Endothelial cell of hepatic sinusoid (primary cell): Measurements from ENCODE around the gene CTSD.

Experiments
- in situ Hi-C: cut with HindIII; loops from 2 replicates; pipeline ENCODE4 v1.10.0; 2017; ENCODE audit warnings: low sequenced_read_pairs

CTSD gene

DNA sequence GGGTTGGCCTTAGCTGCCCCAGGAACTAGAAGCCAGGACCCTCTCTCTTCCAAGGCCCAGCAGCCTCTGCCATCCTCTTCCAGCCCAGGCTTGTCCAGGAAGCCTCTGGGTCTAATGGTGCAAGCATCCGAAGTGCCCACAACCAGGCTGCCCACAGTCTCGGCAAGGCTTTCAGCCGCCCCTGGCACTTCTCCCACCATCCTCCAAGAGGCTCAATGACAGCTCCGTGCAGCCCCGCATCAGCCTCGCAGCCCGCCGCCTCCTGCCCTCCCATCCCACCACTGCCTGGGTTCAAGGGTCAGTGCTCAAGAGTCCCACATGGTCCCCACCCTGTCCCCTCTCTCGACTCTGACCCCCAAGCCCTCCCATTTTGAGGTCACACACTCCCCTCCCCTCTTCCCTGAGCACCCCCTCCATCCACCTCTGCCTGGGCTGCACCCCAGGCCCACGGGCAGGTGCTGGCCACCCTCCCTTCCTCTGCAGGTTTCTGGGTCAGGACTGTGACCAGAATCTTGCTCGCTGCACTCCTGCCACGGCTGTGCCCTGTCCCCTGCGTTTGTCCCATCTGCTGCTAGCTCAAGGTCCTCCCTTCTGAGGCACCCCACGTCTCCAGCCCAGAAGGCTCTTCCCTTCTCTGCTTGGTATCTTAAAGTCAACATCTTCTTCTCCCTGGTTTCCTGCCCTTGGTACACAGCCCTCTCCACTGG is 30.6 kb downstream of the CTSD start:
- in situ Hi-C loops = no loop called here

DNA sequence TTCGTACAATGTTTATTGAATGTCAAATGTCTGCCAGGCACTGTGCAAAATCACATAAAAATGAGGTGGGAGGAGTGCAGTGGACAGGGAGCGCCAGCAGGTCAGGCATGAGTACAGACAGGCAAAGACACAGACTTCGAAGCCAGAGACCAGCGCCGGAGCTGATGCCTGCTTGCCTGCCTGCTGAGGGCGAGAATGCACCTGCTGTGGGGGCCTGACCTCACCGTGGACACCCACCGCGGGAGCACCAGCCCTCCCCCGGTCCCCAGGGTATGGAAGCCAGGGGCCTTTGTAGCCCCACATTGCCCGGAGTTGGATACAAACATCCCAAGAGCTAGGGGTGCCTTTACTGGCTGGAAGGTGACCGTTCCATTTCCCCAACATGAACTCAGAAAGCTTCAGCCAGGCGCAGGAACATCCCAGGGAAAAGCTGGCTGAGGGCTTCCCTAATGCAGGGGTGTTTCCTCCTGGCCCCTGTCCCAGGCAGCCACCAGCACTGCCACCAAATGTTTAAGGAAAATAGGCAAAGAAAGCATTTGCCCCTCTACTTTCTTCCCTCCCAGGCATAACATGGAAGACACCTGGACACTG is 31.2 kb downstream of the CTSD start:
- in situ Hi-C loops = no loop called here

GRCh38 chr11:1731451-1732059 is 32.2 kb downstream of the CTSD start:
- in situ Hi-C loops = no loop called here

GRCh38 chr11:1730059-1730629 is 33.6 kb downstream of the CTSD start:
- in situ Hi-C loops = no loop called here

GRCh38 chr11:1729692-1730011 is 34.1 kb downstream of the CTSD start:
- in situ Hi-C loops = no loop called here

DNA sequence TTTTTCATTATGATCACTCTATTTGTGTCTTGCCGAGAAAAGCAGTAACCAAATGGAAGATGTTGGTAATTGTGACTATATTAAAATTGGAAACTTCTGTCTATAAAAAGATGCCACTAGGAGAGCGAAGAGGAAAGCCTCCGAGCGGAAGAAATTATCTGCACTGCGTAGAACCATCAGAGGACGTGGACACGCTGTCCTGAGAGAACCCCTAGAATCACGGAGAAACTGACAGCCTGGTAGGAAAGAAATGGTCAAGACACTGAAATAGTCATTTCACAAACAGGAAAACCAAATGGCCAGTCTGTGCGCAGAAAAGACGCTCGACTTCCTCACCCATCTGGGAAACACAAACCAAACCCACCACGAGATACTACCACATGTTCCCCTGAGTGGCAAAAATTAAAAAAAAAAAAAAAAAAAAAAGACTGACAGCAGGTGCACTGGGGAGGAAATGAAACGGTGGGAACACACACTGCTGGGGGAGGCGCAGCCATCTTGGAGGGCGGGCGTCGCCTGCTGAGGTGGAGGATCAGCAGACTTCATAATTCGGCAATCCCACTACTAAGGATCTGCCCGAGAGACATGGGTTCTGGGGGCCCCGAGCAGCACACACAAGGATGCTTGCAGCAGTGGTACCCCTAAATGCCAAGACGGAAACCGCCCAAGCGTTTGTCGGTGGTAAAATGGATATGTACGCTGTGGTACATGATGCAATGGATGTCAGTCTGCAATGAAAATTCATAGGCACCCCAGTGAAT is 34.6 kb downstream of the CTSD start:
- in situ Hi-C loops = no loop called here

GRCh38 chr11:1728301-1728700 is 35.4 kb downstream of the CTSD start:
- in situ Hi-C loops = no loop called here

GRCh38 chr11:1727861-1728260 is 35.9 kb downstream of the CTSD start:
- in situ Hi-C loops = no loop called here

GRCh38 chr11:1727096-1727690 is 36.5 kb downstream of the CTSD start:
- in situ Hi-C loops = no loop called here

- in situ Hi-C loops = loop anchor here (25.0 kb wide), 1 partner anchor 93 kb away; no protein-coding TSS in a partner anchor
These were observed 43.9 kb downstream of the CTSD start for GRCh38 chr11:1719781-1720180.

GRCh38 chr11:1718326-1718725 is 45.4 kb downstream of the CTSD start:
- in situ Hi-C loops = loop anchor here (25.0 kb wide), 1 partner anchor 94 kb away; no protein-coding TSS in a partner anchor

- in situ Hi-C loops = loop anchor here (25.0 kb wide), 1 partner anchor 95 kb away; no protein-coding TSS in a partner anchor
These were observed 46.0 kb downstream of the CTSD start for GRCh38 chr11:1717745-1718144.

DNA sequence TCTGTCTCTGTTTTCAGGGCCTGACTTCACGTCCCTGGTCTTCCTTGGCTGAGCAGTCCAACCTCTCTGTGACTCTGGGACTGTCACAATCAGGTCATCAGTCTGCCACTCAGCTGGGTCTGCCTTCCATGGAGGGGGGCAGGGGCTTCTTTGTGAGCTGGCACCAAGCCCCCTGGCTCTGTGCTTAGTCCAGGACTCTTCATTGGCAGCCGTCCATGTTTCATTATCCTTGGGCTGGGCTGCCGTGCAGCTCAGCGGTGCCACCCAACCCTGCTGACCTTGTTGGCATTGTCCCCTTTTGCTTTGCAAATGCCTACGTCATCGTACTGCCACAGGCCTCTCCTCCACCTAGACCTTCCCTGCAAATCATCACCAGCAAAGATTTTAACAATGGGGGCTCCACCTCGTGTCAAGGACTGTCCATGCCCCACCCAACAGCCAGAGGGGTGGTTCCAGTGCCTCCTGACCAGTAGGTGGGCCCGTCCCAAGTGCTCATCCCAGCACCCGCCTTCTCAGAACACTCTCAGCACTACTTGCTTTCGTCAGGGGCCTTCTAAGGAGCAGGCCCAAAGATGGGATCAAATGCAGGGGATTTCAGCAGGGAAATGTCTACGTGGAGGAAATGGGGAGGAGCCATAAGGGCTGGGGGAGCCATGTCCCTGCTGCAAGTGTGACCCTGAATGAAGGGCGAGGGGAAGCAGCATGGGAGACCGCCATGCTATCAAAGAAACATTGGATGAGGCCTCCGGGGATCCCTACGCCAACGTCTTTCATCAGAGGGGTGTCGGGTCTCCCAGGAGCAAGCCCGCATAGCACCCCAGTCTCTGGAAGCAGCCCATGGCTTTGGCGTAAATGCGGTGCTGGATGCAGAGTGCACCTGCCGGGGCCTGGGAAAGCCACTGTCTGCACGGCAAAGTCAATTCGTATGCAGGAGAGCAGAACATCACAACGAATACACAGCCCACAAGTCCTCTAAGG is 48.5 kb downstream of the CTSD start:
- in situ Hi-C loops = loop anchor here (25.0 kb wide), 1 partner anchor 97 kb away; no protein-coding TSS in a partner anchor

DNA sequence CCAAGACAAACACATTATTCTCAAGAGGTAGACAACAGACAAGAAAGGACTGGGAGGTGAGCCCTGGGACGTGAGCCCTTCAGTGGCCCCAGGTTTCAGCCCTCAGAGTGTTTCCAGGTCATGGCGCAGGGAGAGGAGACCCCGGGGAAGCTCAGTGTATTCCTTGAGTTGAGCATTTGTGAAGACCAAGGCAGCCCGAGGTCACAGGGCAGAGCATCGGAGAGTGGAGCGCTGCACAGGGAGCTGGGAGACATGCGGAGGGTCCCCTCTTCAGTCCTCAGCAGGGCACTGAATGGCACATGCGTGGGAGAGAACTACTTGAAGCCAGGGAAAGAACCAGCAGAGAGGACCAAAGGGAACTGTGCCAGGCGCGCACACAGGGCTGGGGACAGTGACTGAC is 55.0 kb downstream of the CTSD start:
- in situ Hi-C loops = loop anchor here (25.0 kb wide), 1 partner anchor 104 kb away; no protein-coding TSS in a partner anchor

DNA sequence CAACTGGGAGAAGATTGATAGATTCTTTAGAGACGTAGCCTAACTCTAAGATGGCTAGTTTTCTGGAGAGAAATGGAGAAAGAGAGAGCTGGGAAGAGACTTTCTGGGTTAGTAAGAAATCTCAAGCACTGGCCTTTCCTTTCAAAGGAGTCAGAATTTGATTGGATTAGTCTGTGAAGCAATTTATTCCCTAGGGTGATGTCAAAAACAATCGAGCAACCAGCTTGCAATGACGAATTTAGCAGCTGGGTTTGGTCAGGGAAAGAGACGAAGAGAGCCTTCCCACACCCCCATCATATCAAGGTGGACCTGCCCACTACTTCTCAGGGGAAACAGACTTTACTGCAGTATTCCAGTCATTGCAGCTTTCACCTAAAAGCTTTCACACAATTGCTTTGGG is 56.0 kb downstream of the CTSD start:
- in situ Hi-C loops = loop anchor here (25.0 kb wide), 1 partner anchor 105 kb away; no protein-coding TSS in a partner anchor

DNA sequence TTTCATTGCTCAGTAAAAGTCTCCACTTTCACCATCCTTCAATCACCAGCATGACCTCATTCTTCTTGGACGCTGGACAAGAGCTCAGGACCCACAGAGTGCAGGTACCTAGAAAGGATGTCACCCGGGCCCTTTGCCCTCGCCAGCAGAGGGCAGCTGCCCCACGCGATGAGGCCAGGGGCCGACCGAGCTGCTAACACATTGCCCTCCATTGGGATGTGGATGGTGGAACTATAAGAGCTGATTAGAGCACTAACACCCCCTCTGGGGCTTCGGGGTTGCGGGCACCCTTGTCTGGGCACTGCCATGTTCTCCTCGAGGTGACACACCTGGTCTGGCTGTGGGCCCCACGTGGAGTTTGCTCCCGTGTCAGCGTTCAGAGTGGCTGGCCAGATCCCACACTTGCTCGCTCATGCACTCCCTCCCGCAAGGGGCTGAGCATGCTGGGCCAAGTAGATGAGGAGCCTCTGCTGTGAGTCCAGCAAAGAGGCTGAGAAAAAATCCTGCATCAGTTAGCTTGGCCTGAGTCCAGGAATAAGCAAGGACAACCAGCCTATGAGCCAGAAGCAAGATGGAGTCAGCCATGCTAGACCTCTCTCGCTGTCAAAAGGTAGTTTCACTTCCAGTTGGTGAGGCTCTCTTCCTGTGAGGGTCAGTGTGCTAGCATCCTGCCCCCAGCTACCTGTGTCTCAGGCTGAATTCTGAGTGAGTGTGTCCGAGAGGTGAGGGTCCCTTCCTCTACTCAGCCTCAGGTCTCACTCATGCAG is 56.9 kb downstream of the CTSD start:
- in situ Hi-C loops = loop anchor here (25.0 kb wide), 1 partner anchor 105 kb away; no protein-coding TSS in a partner anchor

GRCh38 chr11:1705126-1706052 is 58.3 kb downstream of the CTSD start:
- in situ Hi-C loops = loop anchor here (25.0 kb wide), 1 partner anchor 107 kb away; no protein-coding TSS in a partner anchor
